Common myeloid progenitor, CD34-positive (primary cell): ENCODE measurements around the gene ARHGAP4.

ENCODE experiments used
- CTCF ChIA-PET: fragments of 350-600 bp; sonication (Branson Sonifier 250); formaldehyde crosslinking; loops from one replicate; lab custom pipeline; 2021; ENCODE audit warnings: antibody characterized with exemption; lab: Charles Lee
- POLR2A ChIA-PET: fragments of 350-600 bp; sonication (Branson Sonifier 250); formaldehyde crosslinking; loops from one replicate; lab custom pipeline; 2021; ENCODE audit warnings: antibody characterized with exemption; lab: Charles Lee
- DNase-seq, 3 donors: peaks; one replicate each; pipeline versions ENCODE4 v3.0.0 to v3.0.0-alpha.2; 2013
- H3K27ac ChIP-seq, 2 experiments: 1 replicate in 1 of 2; 2 replicates in 1 of 2; pipeline ENCODE4 v1.7.0; 2013; ENCODE audit warnings: inconsistent platforms in 2 of 2, low read length in 2 of 2, mild to moderate bottlenecking in 2 of 2, low read depth in 1 of 2, moderate library complexity in 1 of 2; ENCODE audit not compliant: severe bottlenecking in 2 of 2, insufficient read depth in 1 of 2, poor library complexity in 1 of 2
- H3K27me3 ChIP-seq, 5 experiments: replicated peaks in 2 of 5; 1 replicate in 3 of 5; 2 replicates in 2 of 5; pipeline versions ENCODE4 v1.6.1 to v1.7.0; 2013; ENCODE audit warnings: low read length in 4 of 5, mild to moderate bottlenecking in 2 of 5, moderate library complexity in 2 of 5, inconsistent platforms in 1 of 5; ENCODE audit not compliant: insufficient read depth in 5 of 5, control insufficient read depth in 4 of 5
- H3K36me3 ChIP-seq, 4 experiments: 1 replicate in 2 of 4; 2 replicates in 2 of 4; pipeline versions ENCODE4 v1.6.1 to v1.7.0; 2013; ENCODE audit warnings: low read length in 3 of 4, control low read depth in 1 of 4, mild to moderate bottlenecking in 1 of 4; ENCODE audit not compliant: control insufficient read depth in 4 of 4, insufficient read depth in 4 of 4
- H3K4me1 ChIP-seq, 4 experiments: 1 replicate in 3 of 4; 2 replicates in 1 of 4; pipeline versions ENCODE4 v1.6.1 to v1.7.1; 2013; ENCODE audit warnings: low read length in 3 of 4, mild to moderate bottlenecking in 3 of 4, control low read depth in 1 of 4, inconsistent platforms in 1 of 4, moderate library complexity in 1 of 4; ENCODE audit not compliant: control insufficient read depth in 4 of 4, insufficient read depth in 4 of 4; ENCODE audit errors: control extremely low read depth in 1 of 4
- H3K4me3 ChIP-seq, 7 experiments: 1 replicate in 4 of 7; 2 replicates in 3 of 7; pipeline versions ENCODE4 v1.5.1 to v1.7.0; 2013; ENCODE audit warnings: mild to moderate bottlenecking in 7 of 7, low read length in 6 of 7, moderate library complexity in 6 of 7, inconsistent platforms in 2 of 7, low read depth in 2 of 7, control low read depth in 1 of 7; ENCODE audit not compliant: insufficient read depth in 4 of 7, control insufficient read depth in 1 of 7; ENCODE audit errors: extremely low read depth in 1 of 7
- H3K9me3 ChIP-seq, 5 experiments: 1 replicate in 4 of 5; 2 replicates in 1 of 5; pipeline versions ENCODE4 v1.6.1 to v1.7.1; 2013; ENCODE audit warnings: low read length in 4 of 5, mild to moderate bottlenecking in 2 of 5, inconsistent platforms in 1 of 5, low read depth in 1 of 5, moderate library complexity in 1 of 5; ENCODE audit not compliant: control insufficient read depth in 4 of 5, insufficient read depth in 2 of 5; ENCODE audit errors: control extremely low read depth in 1 of 5
- WGBS: methylation state at CpG from one replicate; pipeline ENCODE4 v1.1.5; 2013; ENCODE audit not compliant: insufficient coverage; 5-methylcytosine and 5-hydroxymethylcytosine counted together

The ARHGAP4 gene

GRCh38 chrX:153884590-153884989, 41.5 kb downstream of the ARHGAP4 start:
- Histone ChIP-seq H3K27me3 (peaks cover 0 to 96% (median 24%) of the 10 kb centered on the region in 5 experiments), H3K27ac (no peak overlapping the region), H3K4me3 (no peak overlapping the region), H3K9me3 (peaks cover 0 to 2% (median 0%) of the 10 kb centered on the region in 5 experiments), H3K4me1 (peaks cover 0 to 8% (median 5%) of the 10 kb centered on the region in 4 experiments), H3K36me3 (no peaks in the 10 kb centered on the region)
- DNase-seq: no peak
- CTCF ChIA-PET: interaction anchor here (1.1 kb wide), 1 partner anchor 27 kb away, joined by 3 read pairs; no protein-coding TSS in a partner anchor
- WGBS: 45% methylated on average over 5 of the region's 6 CpGs
- POLR2A ChIA-PET: no interaction called here

GRCh38 chrX:153884136-153884535, 41.9 kb downstream of the ARHGAP4 start:
- no peak overlapping the region for H3K4me3 ChIP-seq
- H3K4me1 ChIP-seq: peaks cover 0 to 10% (median 9%) of the 10 kb centered on the region in 4 experiments
- H3K27ac ChIP-seq: no peak overlapping the region
- H3K9me3 ChIP-seq: peaks cover 0 to 2% (median 0%) of the 10 kb centered on the region in 5 experiments
- ChIA-PET POLR2A (no interaction called here), CTCF (interaction anchor here (1.1 kb wide), 1 partner anchor 27 kb away, joined by 3 read pairs; no protein-coding TSS in a partner anchor)
- DNase-seq: no peak
- H3K36me3 ChIP-seq: no peaks in the 10 kb centered on the region
- 78% methylated on average over 7 of the region's 13 CpGs for WGBS
- peaks cover 0 to 96% (median 23%) of the 10 kb centered on the region in 5 experiments for H3K27me3 ChIP-seq

GRCh38 chrX:153883163-153883843, 42.8 kb downstream of the ARHGAP4 start:
- Histone ChIP-seq H3K27ac (no peak overlapping the region), H3K27me3 (peaks cover 0 to 96% (median 21%) of the 10 kb centered on the region in 5 experiments), H3K4me3 (no peak overlapping the region), H3K9me3 (peaks cover 0 to 2% (median 0%) of the 10 kb centered on the region in 5 experiments), H3K4me1 (peaks cover 0 to 18% (median 14%) of the 10 kb centered on the region in 4 experiments), H3K36me3 (no peaks in the 10 kb centered on the region)
- POLR2A ChIA-PET: no interaction called here
- WGBS: 64% methylated on average over 11 of the region's 13 CpGs
- CTCF ChIA-PET: interaction anchor here (1.0 to 1.1 kb wide), 2 partner anchors 26 to 64 kb away, joined by 3 read pairs; no protein-coding TSS in a partner anchor
- no peak for DNase-seq

GRCh38 chrX:153882557-153882956, 43.5 kb downstream of the ARHGAP4 start:
- H3K27ac ChIP-seq: no peak overlapping the region
- no peak for DNase-seq
- WGBS: 58% methylated on average over 6 of the region's 7 CpGs
- H3K4me3 ChIP-seq: no peak overlapping the region
- H3K27me3 ChIP-seq: peaks cover 0 to 96% (median 18%) of the 10 kb centered on the region in 5 experiments
- POLR2A ChIA-PET: no interaction called here
- no peaks in the 10 kb centered on the region for H3K36me3 ChIP-seq
- H3K9me3 ChIP-seq: no peaks in the 10 kb centered on the region
- CTCF ChIA-PET: interaction anchor here (1.0 kb wide), 1 partner anchor 65 kb away, joined by 3 read pairs; no protein-coding TSS in a partner anchor
- peaks cover 0 to 25% (median 19%) of the 10 kb centered on the region in 4 experiments for H3K4me1 ChIP-seq

GRCh38 chrX:153882086-153882498, 44.0 kb downstream of the ARHGAP4 start:
- no peak overlapping the region for H3K27ac ChIP-seq
- H3K9me3 ChIP-seq: no peaks in the 10 kb centered on the region
- H3K4me1 ChIP-seq: peaks cover 0 to 27% (median 19%) of the 10 kb centered on the region in 4 experiments
- H3K27me3 ChIP-seq: peaks cover 0 to 93% (median 18%) of the 10 kb centered on the region in 5 experiments
- no peak overlapping the region for H3K4me3 ChIP-seq
- DNase-seq: no peak
- no peaks in the 10 kb centered on the region for H3K36me3 ChIP-seq
- WGBS: 66% methylated on average over 6 of the region's 8 CpGs
- ChIA-PET POLR2A (no interaction called here), CTCF (interaction anchor here (1.0 kb wide), 1 partner anchor 65 kb away, joined by 3 read pairs; no protein-coding TSS in a partner anchor)

- POLR2A ChIA-PET: no interaction called here
- Histone ChIP-seq H3K4me1 (peaks cover 0 to 27% (median 19%) of the 10 kb centered on the region in 4 experiments), H3K9me3 (no peaks in the 10 kb centered on the region), H3K36me3 (no peaks in the 10 kb centered on the region), H3K4me3 (no peak overlapping the region), H3K27ac (no peak overlapping the region), H3K27me3 (peaks cover 0 to 87% (median 16%) of the 10 kb centered on the region in 5 experiments)
- DNase-seq: no peak
- CTCF ChIA-PET: no interaction called here
- WGBS: 72% methylated on average over 7 of the region's 7 CpGs
These were observed 44.8 kb downstream of the ARHGAP4 start for GRCh38 chrX:153881281-153881680.

- ChIA-PET CTCF (interaction anchor here (1.1 kb wide), 1 partner anchor 12 kb away, joined by 3 read pairs; no protein-coding TSS in a partner anchor), POLR2A (no interaction called here)
- H3K9me3 ChIP-seq: no peaks in the 10 kb centered on the region
- peaks cover 0 to 27% (median 18%) of the 10 kb centered on the region in 4 experiments for H3K4me1 ChIP-seq
- no peaks in the 10 kb centered on the region for H3K36me3 ChIP-seq
- peaks cover 0 to 83% (median 15%) of the 10 kb centered on the region in 5 experiments for H3K27me3 ChIP-seq
- no peak overlapping the region for H3K27ac ChIP-seq
- no peak overlapping the region for H3K4me3 ChIP-seq
- WGBS: 36% methylated on average over 6 of the region's 6 CpGs
- DNase-seq: no peak
These were observed 45.6 kb downstream of the ARHGAP4 start for GRCh38 chrX:153880440-153880815.
